DMS114 treated with DMSO at 0.1 percent for 48 hours (cell line): ENCODE results near the gene RGS10.

Experiments
- DNase-seq: peaks from one replicate; lab custom pipeline; 2025; ENCODE audit not compliant: unreplicated experiment; lab: John Stamatoyannopoulos, UW

RGS10 gene

GRCh38 chr10:119520283-119520682 is 22.2 kb downstream of the RGS10 start:
- no peak for DNase-seq

- DNase-seq, result no peak
Observed at GRCh38 chr10:119518936-119519335, 23.6 kb downstream of the RGS10 start.

DNA sequence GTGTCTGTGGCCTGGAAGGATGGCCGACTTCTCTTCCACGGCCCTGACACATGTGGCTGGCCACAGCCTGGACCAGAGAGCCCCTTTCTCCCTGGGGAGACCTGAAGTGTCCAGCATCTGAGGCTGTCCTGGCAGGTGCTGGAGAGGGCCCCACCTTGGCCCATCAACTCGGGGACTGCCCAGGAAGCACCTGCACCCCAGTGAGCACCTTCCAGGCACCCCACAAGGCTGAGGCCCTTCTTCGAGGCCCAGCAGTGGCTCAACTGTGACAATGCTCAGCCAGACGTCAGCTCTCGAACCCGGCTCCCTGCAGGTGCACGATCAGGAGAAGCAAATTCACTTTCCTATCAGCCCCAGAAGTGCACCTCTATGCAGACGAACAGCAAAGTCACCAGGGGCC is 24.3 kb downstream of the RGS10 start:
- no peak for DNase-seq

- DNase-seq, result no peak
Observed at GRCh38 chr10:119517235-119518141, 25.0 kb downstream of the RGS10 start.

DNA sequence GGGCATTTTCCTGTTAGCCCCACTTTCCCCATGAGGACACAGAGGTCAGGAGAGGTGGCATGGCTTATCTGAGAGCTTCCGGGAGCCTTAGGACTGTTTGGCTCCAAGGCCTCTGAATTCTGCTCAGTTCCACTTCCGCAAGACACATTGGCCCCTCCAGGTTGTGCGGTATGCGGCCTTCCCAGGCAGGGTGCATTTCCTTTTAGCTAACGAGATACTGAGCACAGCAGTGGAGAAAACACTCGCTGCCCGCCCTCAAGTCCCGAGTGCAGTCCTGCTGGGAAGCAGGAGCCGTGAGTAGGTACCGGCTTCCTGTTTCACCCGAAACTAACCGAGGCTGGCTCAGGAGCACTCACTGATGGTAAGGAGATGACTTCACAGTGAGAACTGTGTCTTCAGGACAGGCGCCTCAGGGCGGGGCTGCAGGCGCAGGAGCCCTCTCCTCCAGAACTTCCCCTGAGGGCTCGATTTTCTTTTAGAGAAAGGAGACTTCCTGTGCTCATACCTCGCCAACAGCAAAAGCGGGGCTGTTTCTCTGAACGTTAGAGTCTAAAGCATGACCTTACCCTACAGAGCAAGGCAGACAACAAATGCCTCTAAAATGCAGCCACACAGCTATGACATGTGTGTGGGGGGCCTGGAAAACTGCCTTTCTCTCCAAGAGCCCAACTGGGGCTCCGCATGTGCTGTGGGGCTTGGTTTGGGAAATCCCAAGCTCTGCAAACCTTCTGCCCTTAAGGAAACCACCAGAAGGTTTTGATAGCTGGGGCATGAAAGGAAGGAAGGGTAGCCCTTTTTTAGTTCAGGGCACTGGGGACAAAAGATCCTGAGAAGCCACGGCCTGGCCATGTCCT is 25.9 kb downstream of the RGS10 start:
- DNase-seq, result no peak

- DNase-seq, result no peak
Observed at GRCh38 chr10:119515511-119516045, 26.9 kb downstream of the RGS10 start.

- no peak for DNase-seq
Observed at GRCh38 chr10:119514819-119515218, 27.7 kb downstream of the RGS10 start.

DNA sequence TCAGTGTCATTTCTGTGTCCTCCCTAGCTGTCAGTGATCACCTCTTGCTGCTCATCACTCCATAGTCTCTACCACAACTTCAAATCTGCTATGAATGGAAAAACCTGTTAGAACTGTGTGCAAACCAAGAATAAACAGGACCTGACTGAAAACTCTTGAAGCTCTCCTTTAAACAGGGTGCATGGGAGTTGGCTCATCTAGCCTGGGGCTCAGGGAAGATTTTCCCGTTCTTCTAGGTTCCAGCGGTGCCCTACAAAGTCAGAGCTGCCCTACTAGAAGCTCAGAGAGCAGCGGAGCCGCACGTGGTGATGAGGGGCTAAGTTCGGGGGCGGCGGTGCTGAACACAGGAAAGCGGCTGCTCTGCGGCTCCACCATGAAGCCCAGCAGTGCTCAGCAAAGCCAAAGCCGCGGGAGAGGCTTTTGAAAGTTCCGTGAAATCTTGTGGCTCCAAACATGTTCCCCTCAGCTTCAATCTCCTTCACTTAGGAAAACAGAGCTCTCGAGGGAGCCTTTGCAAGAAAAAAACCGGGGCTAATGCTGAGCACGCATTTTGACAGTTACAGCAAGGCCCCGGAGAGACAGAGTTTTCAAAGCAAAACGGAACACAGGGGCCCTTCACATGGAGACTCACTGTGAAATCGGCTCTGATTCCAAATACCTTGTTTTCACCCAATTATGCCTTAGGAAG is 30.5 kb downstream of the RGS10 start:
- no peak for DNase-seq

DNA sequence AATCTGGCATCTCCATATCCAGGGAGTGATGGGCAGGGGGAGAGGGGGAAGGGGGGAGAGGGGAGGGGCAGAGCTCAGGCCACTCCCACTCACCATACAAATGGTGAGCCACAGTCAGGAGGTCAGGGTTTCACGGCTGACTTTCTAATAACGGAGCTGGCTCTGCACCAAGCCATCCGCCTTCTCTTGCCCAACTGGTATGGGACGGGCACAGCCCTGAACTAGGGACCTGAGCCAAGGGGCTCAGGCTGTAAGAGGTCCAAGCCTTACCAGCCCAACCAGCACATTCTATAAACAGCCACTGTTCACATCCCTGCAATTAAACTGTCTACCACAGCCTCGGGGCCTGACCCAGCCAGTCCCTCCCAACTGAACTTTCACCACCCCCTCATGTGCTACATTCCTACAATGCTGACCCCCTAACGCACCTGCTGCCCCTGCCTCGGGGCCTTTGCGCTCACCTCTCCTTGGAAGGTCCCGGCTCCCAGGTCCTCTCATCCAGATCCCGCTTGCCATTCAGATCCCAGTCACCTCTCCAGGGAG is 32.5 kb downstream of the RGS10 start:
- no peak for DNase-seq

GRCh38 chr10:119507115-119507514 is 35.4 kb downstream of the RGS10 start:
- DNase-seq, result no peak

GRCh38 chr10:119505588-119506315 is 36.8 kb downstream of the RGS10 start:
- no peak for DNase-seq

DNA sequence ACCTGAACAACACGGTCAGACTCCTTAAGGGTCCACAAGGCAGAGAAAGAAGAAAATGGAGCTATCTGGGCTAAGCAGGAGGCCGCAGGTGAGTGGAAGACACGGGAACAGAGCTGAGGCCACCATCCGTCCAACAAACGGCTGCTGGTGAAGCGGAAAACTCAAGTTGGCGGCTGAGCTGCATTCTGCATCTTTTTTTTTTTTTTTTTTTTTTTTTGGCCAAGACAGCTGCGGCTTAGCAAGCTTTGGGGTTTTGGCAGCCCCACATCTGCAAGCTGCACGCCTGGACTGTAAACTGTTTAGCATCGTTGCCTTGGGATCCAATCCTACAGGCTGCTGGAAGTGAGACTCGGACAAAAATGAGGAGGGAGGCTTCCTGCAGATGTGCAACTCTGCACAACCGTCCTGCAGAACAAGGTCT is 37.4 kb downstream of the RGS10 start:
- no peak for DNase-seq

GRCh38 chr10:119504651-119505050 is 37.9 kb downstream of the RGS10 start:
- DNase-seq, result no peak

- no peak for DNase-seq
Observed at GRCh38 chr10:119503821-119504220, 38.7 kb downstream of the RGS10 start.

DNA sequence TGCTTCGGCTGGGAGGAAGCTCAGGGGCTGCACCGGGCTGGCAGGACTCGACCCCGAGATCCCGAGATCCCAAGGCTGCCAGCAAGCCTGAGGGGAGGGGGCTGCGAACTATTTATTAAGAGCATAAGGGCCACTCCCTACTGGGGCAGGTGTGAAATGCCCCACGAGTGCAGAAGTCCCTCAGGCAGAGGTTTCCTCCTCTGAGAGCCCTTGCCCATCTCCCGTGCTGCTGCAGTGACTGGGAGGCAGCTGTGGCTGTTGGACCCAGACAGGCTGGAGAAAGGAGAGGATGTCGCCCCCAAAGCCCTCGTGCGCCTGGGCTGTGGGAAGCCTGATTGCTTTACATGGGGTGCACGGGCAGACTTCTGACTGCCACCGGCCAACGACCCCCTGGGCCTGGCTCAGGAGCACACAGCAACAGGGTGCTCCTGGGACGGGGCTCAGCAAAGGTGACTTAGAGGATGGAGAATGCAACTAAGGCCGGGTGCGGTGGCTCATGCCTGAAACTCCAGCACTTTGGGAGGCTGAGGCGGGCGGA is 39.8 kb downstream of the RGS10 start:
- DNase-seq, result no peak

DNA sequence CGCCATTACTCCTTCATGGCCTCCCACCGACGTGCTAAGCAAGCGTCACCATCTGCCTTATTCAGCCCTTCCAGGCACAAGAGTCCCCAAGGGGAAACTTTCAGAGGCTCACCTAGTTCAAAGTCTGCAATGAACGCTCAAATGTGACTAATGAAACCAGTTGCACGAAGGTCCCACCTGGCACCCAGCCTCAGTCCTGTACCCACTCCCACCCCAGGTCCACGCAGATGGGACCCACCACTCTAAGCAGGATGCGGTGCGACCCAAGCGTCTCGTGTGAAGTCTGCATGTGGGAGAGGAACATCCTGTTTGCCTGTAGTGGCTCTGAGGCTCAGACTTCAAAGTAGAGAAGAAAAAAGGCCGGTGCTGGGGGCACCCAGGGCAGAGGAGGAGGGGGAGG is 40.3 kb downstream of the RGS10 start:
- no peak for DNase-seq

- no peak for DNase-seq
Observed at GRCh38 chr10:119501690-119502089, 40.8 kb downstream of the RGS10 start.

- DNase-seq, result no peak
Observed at GRCh38 chr10:119500821-119501220, 41.7 kb downstream of the RGS10 start.

DNA sequence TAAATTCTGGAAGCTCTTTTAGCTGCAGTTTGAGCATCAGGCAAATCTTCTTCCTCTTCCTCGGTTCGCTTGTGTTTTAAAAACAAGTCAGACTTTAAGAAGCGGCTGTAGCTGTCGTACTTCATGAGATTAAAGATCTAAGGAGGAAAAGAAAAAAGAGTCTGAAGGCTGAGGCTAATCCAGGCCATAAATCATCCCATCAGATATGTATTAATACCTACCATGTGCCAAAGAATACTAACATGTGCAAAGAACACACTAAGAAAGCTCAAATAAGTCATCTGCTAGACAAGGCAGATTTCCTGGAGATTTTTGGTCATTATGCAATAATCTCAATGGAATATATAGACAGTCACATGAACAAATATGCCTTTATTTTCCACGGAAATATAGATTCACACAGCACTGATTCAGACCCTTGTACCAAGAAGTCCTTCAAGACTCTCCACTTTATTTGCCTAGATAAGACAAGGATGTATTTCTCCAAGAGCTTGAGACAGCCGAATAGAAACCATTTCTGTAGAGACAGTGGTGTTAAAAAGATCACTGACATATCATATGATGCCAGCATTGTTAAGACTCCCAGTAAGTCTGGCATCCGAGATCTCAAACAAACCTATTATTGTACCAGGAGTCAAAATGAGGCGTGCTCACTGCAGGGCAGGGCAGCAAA is 42.3 kb downstream of the RGS10 start:
- no peak for DNase-seq

- no peak for DNase-seq
Observed at GRCh38 chr10:119499677-119500002, 42.9 kb downstream of the RGS10 start.
